GM12878 (cell line): ENCODE data around the gene HDDC2. TPM values are rescaled to one million over a fixed set of nuclear protein-coding genes. Genes with fewer than 3 reads are reported as not detected.

Source experiments
- ATAC-seq: fragments of 200-7000 bp; cut with Tn5 transposase; 3 replicates; pipeline ENCODE4 v1.9.1; 2020; ENCODE audit warnings: mild to moderate bottlenecking, moderate library complexity
- BruUV-seq: library from RNA; stranded (reverse); fragments of 400-500 nt; replicated peaks from 2 replicates; lab custom pipeline; 2021; lab: Mats Ljungman, UMichigan
- CTCF ChIA-PET: fragments of 300-600 bp; sonication (Branson Sonifier 250); formaldehyde crosslinking; extraction: SDS; loops from one replicate; lab custom pipeline; 2021; ENCODE audit warnings: inconsistent platforms; lab: Yijun Ruan, JAX
- POLR2A ChIA-PET: fragments of 350-600 bp; formaldehyde crosslinking; extraction: SDS; loops from one replicate; lab custom pipeline; 2021; ENCODE audit warnings: inconsistent platforms; lab: Charles Lee
- RAD21 ChIA-PET: fragments of 300-600 bp; sonication (Branson Sonifier 250); formaldehyde crosslinking; loops from one replicate; lab custom pipeline; 2023; ENCODE audit warnings: antibody characterized with exemption; ENCODE audit not compliant: unreplicated experiment; lab: Charles Lee
- SMC1A ChIA-PET: fragments of 300-600 bp; sonication (Branson Sonifier 250); formaldehyde crosslinking; loops from one replicate; lab custom pipeline; 2023; ENCODE audit not compliant: unreplicated experiment, uncharacterized antibody; lab: Charles Lee
- DNase-seq: peaks from one replicate; pipeline ENCODE4 v3.0.0-alpha.2; 2011; ENCODE audit warnings: low read depth, low spot score
- FAIRE-seq: peaks from 3 replicates; lab custom pipeline; 2011; peaks lifted over from hg19 to GRCh38; lab: Jason Lieb, UNC
- H2AFZ ChIP-seq: 2 replicates; pipeline ENCODE4 v1.6.0; 2011; ENCODE audit warnings: low read depth, low read length, control low read depth; ENCODE audit not compliant: control insufficient read depth
- H3K27ac ChIP-seq: 2 replicates; pipeline ENCODE4 v1.5.1; 2011; ENCODE audit warnings: control low read depth; ENCODE audit not compliant: control insufficient read depth, insufficient read depth
- H3K27me3 ChIP-seq, 2 experiments: replicated peaks in 1 of 2; 2 replicates each; pipeline versions ENCODE4 v1.6.0 to v1.6.1; 2011; ENCODE audit warnings: low read length in 1 of 2; ENCODE audit not compliant: control insufficient read depth in 2 of 2, insufficient read depth in 2 of 2
- H3K36me3 ChIP-seq, 2 experiments: 2 replicates each; pipeline ENCODE4 v1.5.1; 2011; ENCODE audit warnings: low read length in 1 of 2; ENCODE audit not compliant: control insufficient read depth in 2 of 2, insufficient read depth in 2 of 2
- H3K4me1 ChIP-seq: 2 replicates; pipeline ENCODE4 v1.6.1; 2011; ENCODE audit warnings: mild to moderate bottlenecking, low read length, moderate library complexity, mixed read lengths; ENCODE audit not compliant: control insufficient read depth, insufficient read depth
- H3K4me2 ChIP-seq: 2 replicates; pipeline ENCODE4 v1.6.0; 2011; ENCODE audit warnings: control low read depth; ENCODE audit not compliant: control insufficient read depth, insufficient read depth
- H3K4me3 ChIP-seq: fragments of 200-600 bp; sonication (generic); 2 replicates; pipeline ENCODE4 v1.5.1; 2016
- H3K79me2 ChIP-seq: 2 replicates; pipeline ENCODE4 v1.6.0; 2011; ENCODE audit warnings: low read length; ENCODE audit not compliant: control insufficient read depth, insufficient read depth
- H3K9ac ChIP-seq: 2 replicates; pipeline ENCODE4 v1.8.0; 2011; ENCODE audit warnings: low read length, control low read depth, mixed read lengths; ENCODE audit not compliant: control insufficient read depth, insufficient read depth
- H3K9me3 ChIP-seq: replicated peaks from 3 replicates; pipeline ENCODE4 v1.5.1; 2011; ENCODE audit warnings: mild to moderate bottlenecking, low read length; ENCODE audit not compliant: control insufficient read depth, insufficient read depth
- H4K20me1 ChIP-seq: 2 replicates; pipeline ENCODE4 v1.6.0; 2011; ENCODE audit not compliant: control insufficient read depth, insufficient read depth
- BHLHE40 ChIP-seq, 2 experiments: fragments of 450-650 bp in 1 of 2; IDR thresholded peaks; 2 replicates each; pipeline ENCODE4 v1.6.1; 2011 to 2017; ENCODE audit warnings: low read depth in 2 of 2, borderline replicate concordance in 1 of 2, improper control_type of control experiment in 1 of 2, low read length in 1 of 2, mild to moderate bottlenecking in 1 of 2
- CEBPB ChIP-seq, 2 experiments: fragments of 150-350 bp in 1 of 2; IDR thresholded peaks; 2 replicates each; pipeline ENCODE4 v1.6.1; 2012 to 2014; ENCODE audit warnings: low read depth in 2 of 2, low read length in 2 of 2, borderline replicate concordance in 1 of 2, inconsistent platforms in 1 of 2
- GATAD2B ChIP-seq: fragments of 450-650 bp; conservative IDR thresholded peaks from 2 replicates; pipeline ENCODE4 v1.6.1; 2017; ENCODE audit warnings: low read depth, mild to moderate bottlenecking, moderate library complexity
- IKZF2 ChIP-seq, 2 experiments: fragments of 450-650 bp; IDR thresholded peaks; 2 replicates each; pipeline ENCODE4 v1.6.1; 2017; ENCODE audit warnings: mild to moderate bottlenecking in 2 of 2, moderate library complexity in 2 of 2
- JUNB ChIP-seq: IDR thresholded peaks from 2 replicates; pipeline ENCODE4 v1.6.1; 2016; ENCODE audit warnings: antibody characterized with exemption, mild to moderate bottlenecking
- KDM1A ChIP-seq: fragments of 200-600 bp; sonication (generic); IDR thresholded peaks from 2 replicates; pipeline ENCODE4 v1.6.1; 2016; ENCODE audit warnings: borderline replicate concordance
- LARP7 ChIP-seq: fragments of 450-650 bp; IDR thresholded peaks from 2 replicates; pipeline ENCODE4 v1.6.1; 2017; ENCODE audit warnings: mild to moderate bottlenecking
- NR2F1 ChIP-seq: fragments of 450-650 bp; conservative IDR thresholded peaks from 2 replicates; pipeline ENCODE4 v1.6.1; 2017; ENCODE audit warnings: mild to moderate bottlenecking
- PAX8 ChIP-seq: fragments of 450-650 bp; IDR thresholded peaks from 2 replicates; pipeline ENCODE4 v1.6.1; 2017; ENCODE audit warnings: mild to moderate bottlenecking, moderate library complexity
- RBBP5 ChIP-seq: fragments of 200-600 bp; sonication (generic); conservative IDR thresholded peaks from 2 replicates; pipeline ENCODE4 v1.6.1; 2016
- SMARCA5 ChIP-seq: fragments of 450-650 bp; IDR thresholded peaks from 2 replicates; pipeline ENCODE4 v1.6.1; 2017; ENCODE audit warnings: mild to moderate bottlenecking
- YBX1 ChIP-seq: fragments of 450-650 bp; IDR thresholded peaks from 2 replicates; pipeline ENCODE4 v1.6.1; 2016; ENCODE audit warnings: antibody characterized with exemption
- ZNF24 ChIP-seq: fragments of 450-650 bp; IDR thresholded peaks from 2 replicates; pipeline ENCODE4 v1.6.1; 2017; ENCODE audit warnings: antibody characterized with exemption, mild to moderate bottlenecking
- ZNF274 ChIP-seq: IDR thresholded peaks from one replicate; pipeline ENCODE4 v1.8.0; 2011; ENCODE audit not compliant: insufficient read length, insufficient read depth
- ZNF384 ChIP-seq: IDR thresholded peaks from 2 replicates; pipeline ENCODE4 v1.6.1; 2012; ENCODE audit warnings: low read depth, mild to moderate bottlenecking, low read length, improper control_type of control experiment, borderline replicate concordance
- WGBS: methylation state at CpG from one replicate; pipeline ENCODE4 v1.1.6; 2016; ENCODE audit warnings: low lambda C conversion rate; ENCODE audit not compliant: insufficient replicate concordance, insufficient coverage; ENCODE audit errors: missing lambda C conversion rate; 5-methylcytosine and 5-hydroxymethylcytosine counted together
- in situ Hi-C: fragments of 300-500 bp; cut with MboI; formaldehyde crosslinking; loops from 9 replicates; pipeline ENCODE4 v1.14.3; 2018; ENCODE audit warnings: mixed read lengths
- intact Hi-C: fragments of 100-400 bp; cut with micrococcal nuclease; formaldehyde crosslinking; loops from one replicate; pipeline ENCODE4 v1.14.2; 2022; ENCODE audit not compliant: unreplicated experiment
- polyA plus RNA-seq, 11 experiments: library from polyadenylated mRNA; depleted of rRNA in 4 of 11; unstranded in 6 of 11; stranded (reverse) in 5 of 11; fragments of >200 nt; fragmentation: Nextera tagmentation in 4 of 11; fragmentation: Illumina TruSeq in 1 of 11; extraction: Ambion mirVana in 4 of 11; extraction: Trizol in 1 of 11; gene quantifications; 1 replicate in 1 of 11; 2 replicates in 10 of 11; pipeline versions ENCODE4 v1.2.1 to v1.2.3, GENCODE V29; 2011 to 2016; ENCODE audit warnings: inconsistent platforms in 2 of 11, missing spikeins in 2 of 11, low read depth in 1 of 11
- total RNA-seq, 4 experiments: library from RNA; depleted of rRNA in 3 of 4; stranded (reverse); fragments of >200 nt in 3 of 4; fragmentation: Illumina TruSeq in 1 of 4; extraction: Trizol in 1 of 4; gene quantifications; 2 replicates each; pipeline versions ENCODE4 v1.2.1 to v1.2.3, GENCODE V29; 2013 to 2021
- TF ChIP-seq, protein P1 (sequence below): fragments of 450-650 bp; formaldehyde crosslinking; IDR thresholded peaks from 2 replicates; pipeline ENCODE4 v1.5.0; 2022; ENCODE audit warnings: mild to moderate bottlenecking, missing genetic modification characterization
- TF ChIP-seq, protein P2 (sequence below): fragments of 450-650 bp; IDR thresholded peaks from 2 replicates; pipeline ENCODE4 v1.6.1; 2017; ENCODE audit warnings: mild to moderate bottlenecking, moderate library complexity
- TF ChIP-seq, protein P3 (sequence below): fragments of 450-650 bp; conservative IDR thresholded peaks from 2 replicates; pipeline ENCODE4 v1.6.1; 2017; ENCODE audit warnings: mild to moderate bottlenecking, moderate library complexity

Gene HDDC2
- total and polyA plus RNA-seq, 10 of the 15 experiments (the other 5 are each of a cell fraction or from before 2014, with no cell fraction given): 54.5 to 148 (median 92.7) TPM

DNA sequence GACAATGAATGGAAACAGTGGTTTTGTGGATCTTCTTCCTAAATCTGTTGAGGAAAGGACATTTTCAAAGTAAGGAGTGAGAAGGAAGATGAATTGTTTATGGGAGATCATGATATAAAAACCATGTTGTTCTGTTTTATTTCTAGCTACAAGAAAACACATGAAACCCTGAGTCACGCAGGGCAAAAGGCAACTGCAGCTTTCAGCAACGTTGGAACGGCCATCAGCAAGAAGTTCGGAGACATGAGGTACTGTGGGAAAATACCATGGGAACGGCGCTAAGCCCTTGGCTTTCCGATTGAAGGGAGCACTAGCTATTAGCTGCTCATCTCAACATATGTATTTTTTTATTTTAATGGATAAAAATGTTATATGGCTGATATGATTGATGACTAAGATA, 53.6 kb downstream of the HDDC2 start:
- 53% methylated on average over 7 of the region's 7 CpGs for WGBS
- ATAC-seq (no peak), FAIRE-seq (no peak), DNase-seq (no peak)
- no peak overlapping the region for H2AFZ ChIP-seq
- H3K27me3 ChIP-seq: no peaks in the 10 kb centered on the region
- no peaks in the 10 kb centered on the region for H3K4me1 ChIP-seq
- ChIA-PET CTCF (no interaction called here), SMC1A (interaction anchor here (0.7 kb wide), 1 partner anchor 629 kb away, joined by 3 read pairs; no protein-coding TSS in a partner anchor), RAD21 (no interaction called here), POLR2A (no interaction called here)
- no peaks in the 10 kb centered on the region for H3K79me2 ChIP-seq
- in situ Hi-C loops: no loop called here
- H4K20me1 ChIP-seq: no peaks in the 10 kb centered on the region
- H3K27ac ChIP-seq: no peak overlapping the region
- no peaks in the 10 kb centered on the region for H3K9me3 ChIP-seq
- no peak overlapping the region for H3K4me3 ChIP-seq
- BruUV-seq: no TSS peak
- no peak overlapping the region for H3K4me2 ChIP-seq
- no peaks in the 10 kb centered on the region for H3K36me3 ChIP-seq
- intact Hi-C loops: no loop called here
- no peak overlapping the region for H3K9ac ChIP-seq
- TF ChIP-seq NR2F1 (no peak), ZNF24 (no peak), ZNF384 (no peak), BHLHE40 (IDR thresholded peaks at IDR 0.05; ENCODE audit: borderline replicate concordance in 1 of 2, low read depth in 2 of 2, low read length in 1 of 2) (no peak), IKZF2 (IDR thresholded peaks at IDR 0.05) (no peak), JUNB (no peak), KDM1A (no peak), ZNF274 (no peak), GATAD2B (no peak), CEBPB (IDR thresholded peaks at IDR 0.05; ENCODE audit: borderline replicate concordance in 1 of 2, low read depth in 2 of 2, low read length in 2 of 2) (no peak), SMARCA5 (no peak), LARP7 (no peak), PAX8 (no peak), YBX1 (no peak), RBBP5 (no peak)
- TF ChIP-seq, protein P1, sequence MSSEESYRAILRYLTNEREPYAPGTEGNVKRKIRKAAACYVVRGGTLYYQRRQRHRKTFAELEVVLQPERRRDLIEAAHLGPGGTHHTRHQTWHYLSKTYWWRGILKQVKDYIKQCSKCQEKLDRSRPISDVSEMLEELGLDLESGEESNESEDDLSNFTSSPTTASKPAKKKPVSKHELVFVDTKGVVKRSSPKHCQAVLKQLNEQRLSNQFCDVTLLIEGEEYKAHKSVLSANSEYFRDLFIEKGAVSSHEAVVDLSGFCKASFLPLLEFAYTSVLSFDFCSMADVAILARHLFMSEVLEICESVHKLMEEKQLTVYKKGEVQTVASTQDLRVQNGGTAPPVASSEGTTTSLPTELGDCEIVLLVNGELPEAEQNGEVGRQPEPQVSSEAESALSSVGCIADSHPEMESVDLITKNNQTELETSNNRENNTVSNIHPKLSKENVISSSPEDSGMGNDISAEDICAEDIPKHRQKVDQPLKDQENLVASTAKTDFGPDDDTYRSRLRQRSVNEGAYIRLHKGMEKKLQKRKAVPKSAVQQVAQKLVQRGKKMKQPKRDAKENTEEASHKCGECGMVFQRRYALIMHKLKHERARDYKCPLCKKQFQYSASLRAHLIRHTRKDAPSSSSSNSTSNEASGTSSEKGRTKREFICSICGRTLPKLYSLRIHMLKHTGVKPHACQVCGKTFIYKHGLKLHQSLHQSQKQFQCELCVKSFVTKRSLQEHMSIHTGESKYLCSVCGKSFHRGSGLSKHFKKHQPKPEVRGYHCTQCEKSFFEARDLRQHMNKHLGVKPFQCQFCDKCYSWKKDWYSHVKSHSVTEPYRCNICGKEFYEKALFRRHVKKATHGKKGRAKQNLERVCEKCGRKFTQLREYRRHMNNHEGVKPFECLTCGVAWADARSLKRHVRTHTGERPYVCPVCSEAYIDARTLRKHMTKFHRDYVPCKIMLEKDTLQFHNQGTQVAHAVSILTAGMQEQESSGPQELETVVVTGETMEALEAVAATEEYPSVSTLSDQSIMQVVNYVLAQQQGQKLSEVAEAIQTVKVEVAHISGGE: no peak
- TF ChIP-seq, protein P2, sequence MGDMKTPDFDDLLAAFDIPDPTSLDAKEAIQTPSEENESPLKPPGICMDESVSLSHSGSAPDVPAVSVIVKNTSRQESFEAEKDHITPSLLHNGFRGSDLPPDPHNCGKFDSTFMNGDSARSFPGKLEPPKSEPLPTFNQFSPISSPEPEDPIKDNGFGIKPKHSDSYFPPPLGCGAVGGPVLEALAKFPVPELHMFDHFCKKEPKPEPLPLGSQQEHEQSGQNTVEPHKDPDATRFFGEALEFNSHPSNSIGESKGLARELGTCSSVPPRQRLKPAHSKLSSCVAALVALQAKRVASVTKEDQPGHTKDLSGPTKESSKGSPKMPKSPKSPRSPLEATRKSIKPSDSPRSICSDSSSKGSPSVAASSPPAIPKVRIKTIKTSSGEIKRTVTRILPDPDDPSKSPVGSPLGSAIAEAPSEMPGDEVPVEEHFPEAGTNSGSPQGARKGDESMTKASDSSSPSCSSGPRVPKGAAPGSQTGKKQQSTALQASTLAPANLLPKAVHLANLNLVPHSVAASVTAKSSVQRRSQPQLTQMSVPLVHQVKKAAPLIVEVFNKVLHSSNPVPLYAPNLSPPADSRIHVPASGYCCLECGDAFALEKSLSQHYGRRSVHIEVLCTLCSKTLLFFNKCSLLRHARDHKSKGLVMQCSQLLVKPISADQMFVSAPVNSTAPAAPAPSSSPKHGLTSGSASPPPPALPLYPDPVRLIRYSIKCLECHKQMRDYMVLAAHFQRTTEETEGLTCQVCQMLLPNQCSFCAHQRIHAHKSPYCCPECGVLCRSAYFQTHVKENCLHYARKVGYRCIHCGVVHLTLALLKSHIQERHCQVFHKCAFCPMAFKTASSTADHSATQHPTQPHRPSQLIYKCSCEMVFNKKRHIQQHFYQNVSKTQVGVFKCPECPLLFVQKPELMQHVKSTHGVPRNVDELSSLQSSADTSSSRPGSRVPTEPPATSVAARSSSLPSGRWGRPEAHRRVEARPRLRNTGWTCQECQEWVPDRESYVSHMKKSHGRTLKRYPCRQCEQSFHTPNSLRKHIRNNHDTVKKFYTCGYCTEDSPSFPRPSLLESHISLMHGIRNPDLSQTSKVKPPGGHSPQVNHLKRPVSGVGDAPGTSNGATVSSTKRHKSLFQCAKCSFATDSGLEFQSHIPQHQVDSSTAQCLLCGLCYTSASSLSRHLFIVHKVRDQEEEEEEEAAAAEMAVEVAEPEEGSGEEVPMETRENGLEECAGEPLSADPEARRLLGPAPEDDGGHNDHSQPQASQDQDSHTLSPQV: no peak
- TF ChIP-seq, protein P3, sequence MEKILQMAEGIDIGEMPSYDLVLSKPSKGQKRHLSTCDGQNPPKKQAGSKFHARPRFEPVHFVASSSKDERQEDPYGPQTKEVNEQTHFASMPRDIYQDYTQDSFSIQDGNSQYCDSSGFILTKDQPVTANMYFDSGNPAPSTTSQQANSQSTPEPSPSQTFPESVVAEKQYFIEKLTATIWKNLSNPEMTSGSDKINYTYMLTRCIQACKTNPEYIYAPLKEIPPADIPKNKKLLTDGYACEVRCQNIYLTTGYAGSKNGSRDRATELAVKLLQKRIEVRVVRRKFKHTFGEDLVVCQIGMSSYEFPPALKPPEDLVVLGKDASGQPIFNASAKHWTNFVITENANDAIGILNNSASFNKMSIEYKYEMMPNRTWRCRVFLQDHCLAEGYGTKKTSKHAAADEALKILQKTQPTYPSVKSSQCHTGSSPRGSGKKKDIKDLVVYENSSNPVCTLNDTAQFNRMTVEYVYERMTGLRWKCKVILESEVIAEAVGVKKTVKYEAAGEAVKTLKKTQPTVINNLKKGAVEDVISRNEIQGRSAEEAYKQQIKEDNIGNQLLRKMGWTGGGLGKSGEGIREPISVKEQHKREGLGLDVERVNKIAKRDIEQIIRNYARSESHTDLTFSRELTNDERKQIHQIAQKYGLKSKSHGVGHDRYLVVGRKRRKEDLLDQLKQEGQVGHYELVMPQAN: no peak
